CD4-positive, alpha-beta T cell (primary cell): ENCODE measurements around the gene MYL12A. TPM values are rescaled to one million over a fixed set of nuclear protein-coding genes. Genes with fewer than 3 reads are reported as not detected.

Experiments
- ATAC-seq: fragments of 200-7000 bp; cut with Tn5 transposase; one replicate; pipeline ENCODE4 v1.10.0; 2022; ENCODE audit warnings: mild to moderate bottlenecking; ENCODE audit not compliant: poor library complexity
- CTCF ChIA-PET: fragments of 350-600 bp; sonication (Branson Sonifier 250); formaldehyde crosslinking; loops from one replicate; lab custom pipeline; 2021; ENCODE audit warnings: antibody characterized with exemption, inconsistent platforms; lab: Charles Lee
- POLR2A ChIA-PET: fragments of 350-600 bp; sonication (Branson Sonifier 250); formaldehyde crosslinking; loops from one replicate; lab custom pipeline; 2021; ENCODE audit warnings: antibody characterized with exemption, inconsistent platforms; lab: Charles Lee
- DNase-seq, 14 experiments: peaks; one replicate each; pipeline ENCODE4 v3.0.0-alpha.2; 2013 to 2020; ENCODE audit warnings: mixed read lengths in 2 of 14
- H3K27ac ChIP-seq, 2 donors: one replicate each; pipeline versions ENCODE4 v1.5.1 to v1.7.0; 2013; ENCODE audit warnings: low read length in 2 of 2, low read depth in 1 of 2, mild to moderate bottlenecking in 1 of 2
- H3K27me3 ChIP-seq, 2 experiments: 1 replicate in 1 of 2; 2 replicates in 1 of 2; pipeline versions ENCODE4 v1.6.1 to v1.7.0; 2013; ENCODE audit warnings: low read length in 2 of 2, control low read depth in 1 of 2, mild to moderate bottlenecking in 1 of 2, moderate library complexity in 1 of 2; ENCODE audit not compliant: insufficient read depth in 2 of 2, control insufficient read depth in 1 of 2
- H3K36me3 ChIP-seq: one replicate; pipeline ENCODE4 v1.6.1; 2013; ENCODE audit warnings: low read length, control low read depth; ENCODE audit not compliant: insufficient read depth
- H3K4me1 ChIP-seq: one replicate; pipeline ENCODE4 v1.6.1; 2013; ENCODE audit warnings: low read length, control low read depth; ENCODE audit not compliant: insufficient read depth
- H3K4me3 ChIP-seq: one replicate; pipeline ENCODE4 v1.5.1; 2013; ENCODE audit warnings: mild to moderate bottlenecking, low read length, moderate library complexity
- H3K9me3 ChIP-seq, 2 experiments: 1 replicate in 1 of 2; 2 replicates in 1 of 2; pipeline versions ENCODE4 v1.6.1 to v1.7.0; 2013; ENCODE audit warnings: low read length in 2 of 2, mild to moderate bottlenecking in 2 of 2, control low read depth in 1 of 2, moderate library complexity in 1 of 2; ENCODE audit not compliant: control insufficient read depth in 1 of 2, insufficient read depth in 1 of 2
- H3K27ac Mint-ChIP-seq: one replicate; pipeline ENCODE4 v1.8.0; 2020; ENCODE audit warnings: mixed read lengths
- H3K27me3 Mint-ChIP-seq: one replicate; pipeline ENCODE4 v1.8.0; 2021; ENCODE audit warnings: mixed read lengths
- H3K36me3 Mint-ChIP-seq: one replicate; pipeline ENCODE4 v1.8.0; 2021; ENCODE audit warnings: low read depth, mixed read lengths
- H3K4me1 Mint-ChIP-seq: one replicate; pipeline ENCODE4 v1.8.0; 2021; ENCODE audit warnings: low read depth, mixed read lengths
- H3K4me3 Mint-ChIP-seq: one replicate; pipeline ENCODE4 v1.8.0; 2020; ENCODE audit warnings: mild to moderate bottlenecking, mixed read lengths
- H3K9me3 Mint-ChIP-seq: one replicate; pipeline ENCODE4 v1.8.0; 2020; ENCODE audit warnings: mixed read lengths
- CTCF ChIP-seq: fragments of 200-600 bp; IDR thresholded peaks from one replicate; pipeline ENCODE4 v1.8.0; 2022; ENCODE audit warnings: antibody characterized with exemption, mild to moderate bottlenecking
- intact Hi-C, 2 experiments: fragments of 100-400 bp; cut with DNase I in 1 of 2; cut with micrococcal nuclease in 1 of 2; formaldehyde crosslinking; loops; one replicate each; pipeline versions ENCODE4 v1.15.1 to v1.9.0; 2023 to 2025; cut with DNase I, micrococcal nuclease
- total RNA-seq, 174 experiments: library from RNA in 2 of 174; stranded (reverse) in 2 of 174; gene quantifications; one replicate each; pipeline ENCODE4 v1.2.3 and lab custom pipeline; 2021 to 2026

Gene MYL12A
- total RNA-seq, 2 experiments from 2014 or later = 188 to 190 TPM

GRCh38 chr18:3248062-3248657 is 559 bp downstream of the MYL12A start:
- H3K4me1 ChIP-seq = peaks cover 38% of the 10 kb centered on the region
- H3K4me1 Mint-ChIP-seq = peaks cover 49% of the 10 kb centered on the region

GRCh38 chr18:3248658-3249359 is 1.2 kb downstream of the MYL12A start:
- intact Hi-C loops = loop anchor here (5.0 to 10.0 kb wide), 2 partner anchors 187 to 674 kb away; partner anchors contain the start of genes METTL4 (in 1 of the 2) and NDC80 (in 1 of the 2)
- peak overlapping the region; percentile 100 for H3K27ac Mint-ChIP-seq
- Histone ChIP-seq H3K9me3 (no peaks in the 10 kb centered on the region), H3K27me3 (no peaks in the 10 kb centered on the region), H3K4me3 (peak overlapping the region; percentile 84), H3K36me3 (peaks cover 27% of the 10 kb centered on the region), H3K4me1 (peaks cover 43% of the 10 kb centered on the region), H3K27ac (peak overlapping the region; percentile 84 to 92)
- peaks cover 55% of the 10 kb centered on the region for H3K4me1 Mint-ChIP-seq
- TF ChIP-seq CTCF = no peak
- H3K27me3 Mint-ChIP-seq = no peaks in the 10 kb centered on the region
- peak in 4 of 14 experiments; percentile 35 to 86 (median 66) for DNase-seq
- H3K9me3 Mint-ChIP-seq = no peaks in the 10 kb centered on the region
- ChIA-PET CTCF (interaction anchor here (1.1 to 3.2 kb wide), 4 partner anchors 12 to 254 kb away, joined by 4 to 12 read pairs (median 6); partner anchors contain the start of gene MYL12B), POLR2A (interaction anchor here (0.5 to 9.2 kb wide), 27 partner anchors 8 to 643 kb away, joined by 3 to 286 read pairs (median 7); partner anchors contain the start of genes MYL12B, SMCHD1 and TGIF1)
- peak overlapping the region; percentile 93 for H3K4me3 Mint-ChIP-seq
- no peak for ATAC-seq
- H3K36me3 Mint-ChIP-seq = peaks cover 63% of the 10 kb centered on the region

More at GRCh38 chr18:3248062-3248657, 559 bp downstream of the MYL12A start:
- Histone ChIP-seq H3K36me3 (peaks cover 21% of the 10 kb centered on the region), H3K9me3 (no peaks in the 10 kb centered on the region), H3K27me3 (no peaks in the 10 kb centered on the region), H3K4me3 (peak overlapping the region; percentile 84), H3K27ac (peak overlapping the region; percentile 84 to 92)
- Mint-ChIP-seq H3K27ac (peak overlapping the region; percentile 100), H3K4me3 (peak overlapping the region; percentile 93), H3K36me3 (peaks cover 57% of the 10 kb centered on the region), H3K27me3 (no peaks in the 10 kb centered on the region), H3K9me3 (no peaks in the 10 kb centered on the region)
- TF ChIP-seq CTCF = no peak
- ATAC-seq = no peak
- intact Hi-C loops = loop anchor here (5.0 to 10.0 kb wide), 2 partner anchors 186 to 673 kb away; partner anchors contain the start of genes METTL4 (in 1 of the 2) and NDC80 (in 1 of the 2)
- ChIA-PET POLR2A (interaction anchor here (0.6 to 9.2 kb wide), 31 partner anchors 8 to 643 kb away, joined by 3 to 286 read pairs (median 7); partner anchors contain the start of genes LPIN2, MYL12B, SMCHD1 and TGIF1), CTCF (interaction anchor here (1.2 to 3.2 kb wide), 4 partner anchors 13 to 276 kb away, joined by 3 to 12 read pairs (median 6); partner anchors contain the start of gene MYL12B)
- DNase-seq = peak in 5 of 14 experiments; percentile 17 to 70 (median 26)
